ENCODE measurements around the gene GTF2H4. TPM values are rescaled to one million over a fixed set of nuclear protein-coding genes. Genes with fewer than 3 reads are reported as not detected.
"Not testable (repeated sequence)": the region's sequence is repeated elsewhere in the genome, so short reads cannot be mapped to it uniquely, and the experiment has no call there.

The GTF2H4 gene
- total RNA-seq, 1 donor from 2014 or later, result 23.0 TPM

DNA sequence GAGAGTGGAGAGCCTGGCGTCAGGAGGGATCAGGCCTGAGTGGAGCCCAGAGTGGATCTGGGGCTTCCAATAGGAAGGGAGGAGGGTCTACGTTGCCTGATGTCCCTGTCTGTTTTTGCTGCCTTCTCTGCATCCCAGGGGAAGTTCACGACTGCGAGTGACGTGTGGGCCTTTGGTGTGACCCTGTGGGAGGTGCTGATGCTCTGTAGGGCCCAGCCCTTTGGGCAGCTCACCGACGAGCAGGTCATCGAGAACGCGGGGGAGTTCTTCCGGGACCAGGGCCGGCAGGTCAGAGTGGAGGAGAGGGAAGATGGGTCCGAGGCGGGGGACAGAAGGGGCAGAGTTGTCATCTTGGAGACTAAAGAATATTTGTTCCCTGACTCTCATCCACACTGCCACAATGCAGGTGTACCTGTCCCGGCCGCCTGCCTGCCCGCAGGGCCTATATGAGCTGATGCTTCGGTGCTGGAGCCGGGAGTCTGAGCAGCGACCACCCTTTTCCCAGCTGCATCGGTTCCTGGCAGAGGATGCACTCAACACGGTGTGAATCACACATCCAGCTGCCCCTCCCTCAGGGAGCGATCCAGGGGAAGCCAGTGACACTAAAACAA is 9.2 kb upstream of the GTF2H4 start:
- no peak for DNase-seq
- intact Hi-C loops (cut with micrococcal nuclease), result no loop called here

DNA sequence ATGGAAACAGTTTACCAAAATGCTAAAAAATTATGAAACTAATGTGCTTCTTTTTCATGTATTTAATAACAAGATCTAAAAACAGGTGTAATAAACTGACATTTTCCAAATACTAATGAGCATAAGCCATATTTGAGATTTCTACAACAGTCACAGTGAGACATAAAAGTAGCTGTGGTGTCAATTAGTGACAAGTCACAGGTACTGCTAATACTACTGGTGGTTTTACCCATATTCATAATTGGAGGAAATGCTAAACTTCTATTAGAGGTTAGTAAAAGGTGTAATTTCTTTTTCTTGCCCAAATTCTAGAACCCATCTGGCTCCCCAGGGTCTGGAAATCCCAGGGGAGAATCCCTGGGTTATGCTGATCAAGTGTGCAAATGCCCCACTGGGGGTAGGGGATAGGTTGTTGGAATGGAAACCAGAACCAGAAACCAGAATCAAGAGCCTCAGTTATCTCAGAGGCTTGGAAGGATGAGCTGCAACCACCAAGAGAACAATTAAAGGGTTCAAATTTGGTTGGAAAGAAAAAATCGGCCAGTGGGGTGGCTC is 7.1 kb upstream of the GTF2H4 start:
- Histone ChIP-seq H3K9me3 (replicated peaks) (no peaks in the 10 kb centered on the region), H3K27ac (replicated peaks) (no peak overlapping the region), H3K4me1 (no peaks in the 10 kb centered on the region), H3K36me3 (peaks cover 28% of the 10 kb centered on the region), H3K4me3 (no peak overlapping the region), H3K27me3 (ENCODE audit: low read depth) (no peaks in the 10 kb centered on the region)
- TF ChIP-seq, protein P1, sequence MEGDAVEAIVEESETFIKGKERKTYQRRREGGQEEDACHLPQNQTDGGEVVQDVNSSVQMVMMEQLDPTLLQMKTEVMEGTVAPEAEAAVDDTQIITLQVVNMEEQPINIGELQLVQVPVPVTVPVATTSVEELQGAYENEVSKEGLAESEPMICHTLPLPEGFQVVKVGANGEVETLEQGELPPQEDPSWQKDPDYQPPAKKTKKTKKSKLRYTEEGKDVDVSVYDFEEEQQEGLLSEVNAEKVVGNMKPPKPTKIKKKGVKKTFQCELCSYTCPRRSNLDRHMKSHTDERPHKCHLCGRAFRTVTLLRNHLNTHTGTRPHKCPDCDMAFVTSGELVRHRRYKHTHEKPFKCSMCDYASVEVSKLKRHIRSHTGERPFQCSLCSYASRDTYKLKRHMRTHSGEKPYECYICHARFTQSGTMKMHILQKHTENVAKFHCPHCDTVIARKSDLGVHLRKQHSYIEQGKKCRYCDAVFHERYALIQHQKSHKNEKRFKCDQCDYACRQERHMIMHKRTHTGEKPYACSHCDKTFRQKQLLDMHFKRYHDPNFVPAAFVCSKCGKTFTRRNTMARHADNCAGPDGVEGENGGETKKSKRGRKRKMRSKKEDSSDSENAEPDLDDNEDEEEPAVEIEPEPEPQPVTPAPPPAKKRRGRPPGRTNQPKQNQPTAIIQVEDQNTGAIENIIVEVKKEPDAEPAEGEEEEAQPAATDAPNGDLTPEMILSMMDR (IDR thresholded peaks at IDR 0.05; ENCODE audit: borderline replicate concordance), result no peak
- intact Hi-C loops (cut with micrococcal nuclease), result no loop called here
- no peak for DNase-seq

More for the DNA sequence above, 9.2 kb upstream of the GTF2H4 start:
- no peaks in the 10 kb centered on the region for H3K4me1 ChIP-seq
- no peak overlapping the region for H3K27ac ChIP-seq (replicated peaks)
- TF ChIP-seq, protein P1 (IDR thresholded peaks at IDR 0.05; ENCODE audit: borderline replicate concordance), result no peak
- no peak overlapping the region for H3K4me3 ChIP-seq
- no peaks in the 10 kb centered on the region for H3K27me3 ChIP-seq (ENCODE audit: low read depth)
- peaks cover 41% of the 10 kb centered on the region for H3K36me3 ChIP-seq
- no peaks in the 10 kb centered on the region for H3K9me3 ChIP-seq (replicated peaks)

DNA sequence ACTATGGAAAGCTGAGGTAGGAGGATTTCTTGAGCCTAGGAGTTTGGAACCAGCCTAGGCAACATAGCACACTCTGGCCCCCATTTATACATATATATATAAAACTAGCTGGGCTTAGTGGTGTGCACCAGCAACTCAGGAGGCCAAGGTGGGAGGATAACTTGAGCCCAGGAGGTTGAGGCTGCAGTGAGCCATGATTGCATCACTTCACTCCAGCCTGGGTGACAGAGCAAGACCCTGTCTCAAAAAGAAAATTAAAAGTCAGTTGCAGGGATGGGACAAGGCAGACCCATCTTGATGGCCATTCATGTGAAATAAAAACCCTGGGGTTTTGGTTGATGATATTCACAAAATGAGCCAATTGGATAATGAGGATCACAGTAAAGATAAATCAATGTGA is 6.6 kb upstream of the GTF2H4 start:
- H3K27me3 ChIP-seq (ENCODE audit: low read depth), result no peaks in the 10 kb centered on the region
- intact Hi-C loops (cut with micrococcal nuclease), result no loop called here
- DNase-seq, result no peak
- H3K4me3 ChIP-seq, result no peak overlapping the region
- H3K36me3 ChIP-seq, result peaks cover 26% of the 10 kb centered on the region
- no peaks in the 10 kb centered on the region for H3K9me3 ChIP-seq (replicated peaks)
- no peak overlapping the region for H3K27ac ChIP-seq (replicated peaks)
- TF ChIP-seq, protein P1 (IDR thresholded peaks at IDR 0.05; ENCODE audit: borderline replicate concordance), result no peak
- no peaks in the 10 kb centered on the region for H3K4me1 ChIP-seq

DNA sequence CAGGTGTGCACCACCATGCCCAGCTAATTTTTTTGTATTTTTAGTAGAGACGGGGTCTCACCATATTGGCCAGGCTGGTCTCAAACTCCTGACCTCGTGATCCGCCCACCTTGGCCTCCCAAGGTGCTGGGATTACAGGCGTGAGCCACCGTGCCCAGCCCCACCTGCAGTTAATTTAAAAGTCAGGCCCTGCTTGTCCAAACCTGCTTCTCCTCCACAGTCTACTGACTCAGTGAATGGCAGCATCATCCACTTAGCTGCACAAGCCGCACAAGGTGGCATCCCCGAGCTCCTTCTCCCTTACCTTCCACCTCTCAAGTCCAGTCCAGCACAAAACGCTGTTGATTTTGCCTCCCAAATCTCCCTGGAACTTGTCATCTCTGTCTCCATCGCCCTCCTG is 5.8 kb upstream of the GTF2H4 start:
- DNase-seq; intact Hi-C loops (cut with micrococcal nuclease); H3K9me3 ChIP-seq (replicated peaks); H3K4me3 ChIP-seq; H3K4me1 ChIP-seq; H3K27me3 ChIP-seq (ENCODE audit: low read depth); H3K27ac ChIP-seq (replicated peaks): not testable (repeated sequence)
- H3K36me3 ChIP-seq, result peaks cover 24% of the 10 kb centered on the region

DNA sequence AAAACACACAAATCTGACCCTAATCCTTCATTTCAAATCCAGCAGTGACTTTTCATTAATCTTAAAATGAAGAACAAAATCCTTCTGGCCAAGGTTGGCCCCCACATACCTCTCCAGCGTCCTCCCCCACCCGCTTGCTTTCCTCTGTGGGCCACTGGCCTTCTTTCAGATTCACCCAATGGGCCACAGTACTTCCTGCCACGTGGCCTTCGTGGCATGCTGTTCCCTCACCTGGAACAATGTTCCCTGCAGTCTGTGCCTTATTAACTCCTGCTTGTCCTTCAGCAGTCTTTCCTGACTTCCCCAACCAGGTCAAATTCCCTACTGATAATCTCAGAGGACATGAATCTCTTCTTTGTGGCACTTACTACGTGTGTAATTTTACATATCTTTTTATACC is 5.3 kb upstream of the GTF2H4 start:
- Histone ChIP-seq H3K9me3 (replicated peaks) (no peaks in the 10 kb centered on the region), H3K27ac (replicated peaks) (no peak overlapping the region), H3K36me3 (peaks cover 19% of the 10 kb centered on the region), H3K27me3 (ENCODE audit: low read depth) (no peaks in the 10 kb centered on the region), H3K4me3 (no peak overlapping the region), H3K4me1 (peaks cover 3% of the 10 kb centered on the region)
- TF ChIP-seq, protein P1 (IDR thresholded peaks at IDR 0.05; ENCODE audit: borderline replicate concordance), result no peak
- intact Hi-C loops (cut with micrococcal nuclease), result no loop called here
- no peak for DNase-seq

DNA sequence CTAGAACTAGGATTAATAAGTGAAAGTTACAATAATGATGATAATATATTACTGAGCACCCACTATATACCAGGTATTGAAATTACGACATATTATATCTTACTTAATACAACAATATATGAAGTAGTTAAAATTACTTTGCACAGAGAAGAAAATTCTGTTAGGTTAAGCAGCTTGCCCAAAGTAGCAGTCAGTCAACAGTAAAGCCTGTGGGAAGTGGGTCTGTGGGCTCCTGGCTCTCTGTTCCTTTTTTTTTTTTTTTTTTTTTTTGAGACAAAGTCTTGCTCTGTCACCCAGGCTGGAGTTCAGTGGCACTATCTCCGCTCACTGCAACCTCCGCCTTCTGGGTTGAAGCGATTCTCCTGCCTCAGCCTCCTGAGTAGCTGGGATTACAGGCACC is 4.8 kb upstream of the GTF2H4 start:
- Histone ChIP-seq H3K4me3 (no peak overlapping the region), H3K36me3 (peaks cover 13% of the 10 kb centered on the region), H3K27me3 (ENCODE audit: low read depth) (no peaks in the 10 kb centered on the region), H3K4me1 (peaks cover 5% of the 10 kb centered on the region), H3K27ac (replicated peaks) (no peak overlapping the region), H3K9me3 (replicated peaks) (no peaks in the 10 kb centered on the region)
- intact Hi-C loops (cut with micrococcal nuclease), result no loop called here
- no peak for DNase-seq
- TF ChIP-seq, protein P1 (IDR thresholded peaks at IDR 0.05; ENCODE audit: borderline replicate concordance), result no peak

DNA sequence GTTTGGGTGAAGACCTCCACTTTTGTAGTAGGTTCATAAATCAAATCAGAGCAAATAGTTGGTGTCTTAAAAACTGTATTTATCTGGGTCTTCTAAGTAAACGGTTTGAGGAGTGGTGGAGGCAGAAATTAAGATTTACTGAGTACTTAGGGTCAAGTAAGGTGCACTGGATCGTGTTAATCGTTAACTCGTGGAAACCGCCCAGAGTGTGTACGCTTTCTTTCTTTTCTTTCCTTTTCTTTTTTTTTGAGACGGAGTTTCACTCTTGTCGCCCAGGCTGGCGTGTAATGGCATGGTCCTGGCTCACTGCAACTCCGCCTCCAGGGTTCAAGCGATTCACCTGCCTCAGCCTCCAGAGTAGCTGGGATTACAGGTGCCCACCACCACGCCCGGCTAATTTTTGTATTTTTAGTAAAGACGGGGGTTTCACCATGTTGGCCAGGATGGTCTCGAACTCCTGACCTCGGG is 683 bp upstream of the GTF2H4 start:
- Histone ChIP-seq H3K36me3 (peaks cover 23% of the 10 kb centered on the region), H3K4me1 (peaks cover 16% of the 10 kb centered on the region), H3K4me3 (peak overlapping the region; percentile 92), H3K27ac (replicated peaks) (peak overlapping the region; percentile 70)
- H3K27me3 ChIP-seq (ENCODE audit: low read depth); intact Hi-C loops (cut with micrococcal nuclease); DNase-seq; H3K9me3 ChIP-seq (replicated peaks): not testable (repeated sequence)

Data from left ventricle myocardium inferior (tissue), 1 donor.